GM12875 (cell line): Measurements from ENCODE around the gene CNOT10.
"Not testable (repeated sequence)": the region's sequence is repeated elsewhere in the genome, so short reads cannot be mapped to it uniquely, and the experiment has no call there.

Experiments used
- H3K4me3 ChIP-seq: one replicate; pipeline ENCODE4 v1.5.1; 2011; ENCODE audit warnings: low read depth, low read length, control low read depth
- TF ChIP-seq, protein P1 (sequence below): IDR thresholded peaks from 2 replicates; pipeline ENCODE4 v1.5.1; 2011; ENCODE audit warnings: low read depth, mild to moderate bottlenecking, control low read depth, inconsistent platforms, low read length, moderate library complexity, borderline replicate concordance; ENCODE audit not compliant: insufficient read depth

The CNOT10 gene

GRCh38 chr3:32655167-32655566 is 29.8 kb upstream of the CNOT10 start:
- TF ChIP-seq, protein P1, sequence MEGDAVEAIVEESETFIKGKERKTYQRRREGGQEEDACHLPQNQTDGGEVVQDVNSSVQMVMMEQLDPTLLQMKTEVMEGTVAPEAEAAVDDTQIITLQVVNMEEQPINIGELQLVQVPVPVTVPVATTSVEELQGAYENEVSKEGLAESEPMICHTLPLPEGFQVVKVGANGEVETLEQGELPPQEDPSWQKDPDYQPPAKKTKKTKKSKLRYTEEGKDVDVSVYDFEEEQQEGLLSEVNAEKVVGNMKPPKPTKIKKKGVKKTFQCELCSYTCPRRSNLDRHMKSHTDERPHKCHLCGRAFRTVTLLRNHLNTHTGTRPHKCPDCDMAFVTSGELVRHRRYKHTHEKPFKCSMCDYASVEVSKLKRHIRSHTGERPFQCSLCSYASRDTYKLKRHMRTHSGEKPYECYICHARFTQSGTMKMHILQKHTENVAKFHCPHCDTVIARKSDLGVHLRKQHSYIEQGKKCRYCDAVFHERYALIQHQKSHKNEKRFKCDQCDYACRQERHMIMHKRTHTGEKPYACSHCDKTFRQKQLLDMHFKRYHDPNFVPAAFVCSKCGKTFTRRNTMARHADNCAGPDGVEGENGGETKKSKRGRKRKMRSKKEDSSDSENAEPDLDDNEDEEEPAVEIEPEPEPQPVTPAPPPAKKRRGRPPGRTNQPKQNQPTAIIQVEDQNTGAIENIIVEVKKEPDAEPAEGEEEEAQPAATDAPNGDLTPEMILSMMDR: no peak
- H3K4me3 ChIP-seq: no peak overlapping the region

DNA sequence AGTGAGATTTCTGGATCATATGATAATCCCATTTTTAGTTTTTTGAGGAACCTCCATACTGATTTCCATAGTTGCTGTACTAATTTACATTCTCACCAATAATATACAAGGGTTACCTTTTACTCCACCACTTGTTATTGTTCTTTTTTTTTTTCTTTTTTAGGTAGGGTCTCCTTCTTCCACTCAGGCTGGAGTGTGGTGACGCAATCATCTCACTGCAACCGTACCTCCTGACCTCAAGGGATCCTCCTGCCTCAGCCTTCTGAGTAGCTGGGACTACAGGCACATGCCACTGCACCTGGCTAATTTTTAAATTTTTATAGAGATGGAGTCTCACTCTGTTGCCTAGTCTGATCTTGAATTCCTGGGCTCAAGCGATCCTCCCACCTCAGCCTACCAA is 24.4 kb upstream of the CNOT10 start:
- TF ChIP-seq, protein P1: no peak

DNA sequence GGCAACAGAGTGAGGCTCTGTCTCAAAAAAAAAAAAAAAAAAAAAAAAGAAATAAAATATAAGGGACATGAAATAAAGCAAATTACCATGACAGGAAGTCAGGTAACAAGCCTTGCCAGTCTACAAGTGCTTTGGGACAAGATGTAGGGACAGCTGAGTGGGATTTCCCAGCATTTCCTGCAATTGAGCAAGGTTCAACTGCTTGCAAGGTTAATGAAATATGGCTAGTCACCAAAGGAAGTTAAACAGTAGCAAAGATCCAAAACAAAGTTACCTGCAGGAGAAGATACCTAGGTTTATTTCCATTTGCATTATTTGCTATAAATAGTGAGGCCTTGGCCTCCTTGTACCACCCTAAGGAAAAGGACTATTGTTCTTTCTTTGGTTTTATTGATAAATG is 22.3 kb upstream of the CNOT10 start:
- TF ChIP-seq, protein P1: no peak
- no peak overlapping the region for H3K4me3 ChIP-seq

More for the DNA sequence above, 24.4 kb upstream of the CNOT10 start:
- H3K4me3 ChIP-seq: no peak overlapping the region

GRCh38 chr3:32664630-32665075 is 20.3 kb upstream of the CNOT10 start:
- TF ChIP-seq, protein P1: 0 out of 2 replicates have a peak, but pooled peaks have one; percentile 3
- not testable (repeated sequence) for H3K4me3 ChIP-seq

DNA sequence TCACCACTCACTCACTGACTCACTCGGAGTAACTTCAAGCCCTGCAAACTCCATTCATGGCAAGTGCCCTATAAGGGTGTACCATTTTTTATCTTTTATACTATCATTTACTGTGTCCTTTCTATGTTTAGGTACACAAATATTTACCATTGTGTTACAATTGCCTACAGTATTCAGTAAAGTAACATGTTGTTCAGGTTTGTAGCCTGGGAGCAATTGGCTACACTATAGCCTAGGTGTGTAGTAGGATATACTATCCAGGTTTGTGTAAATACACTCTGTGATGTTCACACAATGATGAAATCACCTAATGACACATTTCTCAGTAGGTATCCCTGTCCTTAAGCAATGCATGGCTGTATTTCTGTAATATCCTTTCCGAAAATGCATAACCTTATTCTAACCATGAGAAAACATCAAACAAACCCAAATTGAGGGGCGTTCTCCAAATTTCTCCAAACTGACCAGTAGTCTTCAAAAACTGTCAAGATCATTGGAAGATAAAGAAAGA is 17.9 kb upstream of the CNOT10 start:
- TF ChIP-seq, protein P1: no peak
- H3K4me3 ChIP-seq: no peak overlapping the region

DNA sequence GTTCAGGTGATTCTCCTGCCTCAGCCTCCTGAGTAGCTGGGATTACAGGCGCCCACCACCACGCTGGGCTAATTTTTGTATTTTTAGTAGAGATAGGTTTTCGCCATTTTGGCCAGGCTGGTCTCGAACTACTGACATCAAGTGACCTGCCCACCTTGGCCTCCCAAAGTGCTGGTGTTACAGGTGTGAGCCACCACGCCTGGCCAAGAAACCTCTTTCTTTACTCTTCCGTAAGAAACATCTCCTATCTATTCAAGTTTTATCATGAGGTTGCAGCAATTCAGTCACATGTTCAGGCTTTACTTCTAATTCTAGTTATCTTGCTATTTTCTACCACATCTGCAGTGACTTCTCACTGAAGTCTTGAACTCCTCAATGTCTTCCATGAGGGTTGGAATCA is 15.8 kb upstream of the CNOT10 start:
- H3K4me3 ChIP-seq: not testable (repeated sequence)

DNA sequence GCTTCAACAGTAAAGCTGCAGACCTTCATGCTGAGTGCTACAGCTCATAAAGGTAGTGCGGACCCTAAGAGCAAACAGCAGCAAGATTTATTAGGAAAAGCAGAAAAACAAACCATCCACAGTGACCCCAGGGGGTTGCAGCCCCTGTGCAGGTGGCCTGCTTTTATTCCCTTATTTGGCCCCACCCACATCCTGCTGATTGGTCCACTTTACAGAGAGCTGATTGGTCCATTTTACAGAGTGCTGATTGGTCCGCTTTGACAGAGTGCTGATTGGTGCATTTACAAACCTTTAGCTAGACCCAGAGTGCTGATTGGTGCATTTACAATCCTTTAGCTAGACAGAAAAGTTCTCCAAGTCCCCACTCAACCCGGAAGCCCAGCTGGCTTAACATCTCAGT is 11.3 kb upstream of the CNOT10 start:
- not testable (repeated sequence) for H3K4me3 ChIP-seq

DNA sequence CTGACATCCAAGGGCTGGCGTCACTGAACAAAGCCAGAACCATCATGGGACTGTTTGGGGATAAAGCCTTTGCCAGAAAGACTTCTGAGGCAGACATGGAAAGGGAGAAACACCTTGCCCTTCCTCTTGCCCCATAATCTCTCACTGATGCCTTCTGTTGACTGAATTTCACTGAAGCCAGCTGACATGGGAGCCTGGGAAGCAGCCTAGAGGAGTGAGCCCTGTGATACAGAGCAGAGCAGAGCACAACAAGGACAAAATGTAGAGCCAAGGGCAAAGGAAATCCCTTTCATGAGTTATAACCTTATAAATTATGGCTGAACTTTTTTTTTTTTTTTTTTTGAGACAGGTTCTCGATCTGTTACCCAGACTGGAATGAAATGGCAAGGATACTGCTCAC is 9.8 kb upstream of the CNOT10 start:
- TF ChIP-seq, protein P1: no peak
- H3K4me3 ChIP-seq: no peak overlapping the region
